K562 (cell line): ENCODE measurements around the gene KRABD2.

Experiments used
- ATAC-seq: fragments of 200-7000 bp; cut with Tn5 transposase; 3 replicates; pipeline ENCODE4 v1.9.1; 2020; ENCODE audit warnings: moderate library complexity
- BruUV-seq: library from RNA; stranded (reverse); fragments of 400-500 nt; replicated peaks from 2 replicates; lab custom pipeline; 2021; lab: Mats Ljungman, UMichigan
- CTCF ChIA-PET: fragments of 300-600 bp; formaldehyde crosslinking; extraction: SDS; loops from one replicate; lab custom pipeline; 2021; ENCODE audit warnings: low intra/inter-chr PET ratio; lab: Yijun Ruan, JAX
- POLR2A ChIA-PET: fragments of 300-600, 350-650 bp; sonication (Branson Sonifier 250); formaldehyde crosslinking; extraction: SDS; loops from one replicate; lab custom pipeline; 2021; ENCODE audit warnings: antibody characterized with exemption, inconsistent platforms; lab: Yijun Ruan, JAX
- DNase-seq, 4 experiments: peaks; one replicate each; pipeline versions ENCODE4 v3.0.0 to v3.0.0-alpha.2; 2011 to 2018; ENCODE audit warnings: low spot score in 3 of 4, mixed read lengths in 3 of 4; ENCODE audit errors: extremely low read depth in 1 of 4
- FAIRE-seq: peaks from 2 replicates; lab custom pipeline; 2011; peaks lifted over from hg19 to GRCh38; lab: Jason Lieb, UNC
- H2AFZ ChIP-seq: 2 replicates; pipeline ENCODE4 v1.6.0; 2011; ENCODE audit warnings: low read depth, low read length, control low read depth, inconsistent platforms
- H3K27ac ChIP-seq: fragments of 200-600 bp; 3 replicates; pipeline ENCODE4 v1.8.0; 2011; ENCODE audit warnings: low read depth, mild to moderate bottlenecking, control low read depth, inconsistent platforms, low read length, moderate library complexity, mixed read lengths; ENCODE audit errors: extremely low read depth
- H3K27me3 ChIP-seq, 2 experiments: fragments of 300-600 bp in 1 of 2; 2 replicates in 1 of 2; 3 replicates in 1 of 2; pipeline versions ENCODE4 v1.6.0 to v1.8.0; 2011; ENCODE audit warnings: inconsistent platforms in 2 of 2, low read length in 2 of 2, mild to moderate bottlenecking in 1 of 2, mixed read lengths in 1 of 2, moderate library complexity in 1 of 2; ENCODE audit not compliant: control insufficient read depth in 2 of 2, insufficient read depth in 2 of 2
- H3K36me3 ChIP-seq: fragments of 300-600 bp; 3 replicates; pipeline ENCODE4 v1.8.0; 2011; ENCODE audit warnings: mild to moderate bottlenecking, low read length, inconsistent platforms; ENCODE audit not compliant: control insufficient read depth, insufficient read depth
- H3K4me1 ChIP-seq, 2 experiments: fragments of 200-600 bp in 1 of 2; replicated peaks in 1 of 2; 2 replicates in 1 of 2; 3 replicates in 1 of 2; pipeline versions ENCODE4 v1.5.1 to v1.8.0; 2011; ENCODE audit warnings: inconsistent platforms in 2 of 2, low read length in 2 of 2, mild to moderate bottlenecking in 1 of 2, mixed read lengths in 1 of 2, moderate library complexity in 1 of 2; ENCODE audit not compliant: control insufficient read depth in 2 of 2, insufficient read depth in 2 of 2
- H3K4me2 ChIP-seq: 2 replicates; pipeline ENCODE4 v1.6.1; 2011; ENCODE audit warnings: low read length, control low read depth, inconsistent platforms, mixed read lengths; ENCODE audit not compliant: insufficient read depth
- H3K4me3 ChIP-seq: fragments of 200-600 bp; sonication (generic), shearing (Covaris generic); 2 replicates; pipeline ENCODE4 v1.5.1; 2016; ENCODE audit warnings: control low read depth, inconsistent platforms
- H3K79me2 ChIP-seq: fragments of 200-600 bp; 3 replicates; pipeline ENCODE4 v1.8.0; 2011; ENCODE audit warnings: low read length, inconsistent platforms; ENCODE audit not compliant: control insufficient read depth, insufficient read depth
- H3K9ac ChIP-seq, 2 experiments: 2 replicates each; pipeline versions ENCODE4 v1.6.0 to v1.6.1; 2011; ENCODE audit warnings: low read depth in 2 of 2, low read length in 2 of 2, control low read depth in 1 of 2, inconsistent platforms in 1 of 2, mild to moderate bottlenecking in 1 of 2, mixed read lengths in 1 of 2; ENCODE audit not compliant: insufficient read depth in 1 of 2
- H3K9me1 ChIP-seq: one replicate; pipeline ENCODE4 v1.6.0; 2011; ENCODE audit warnings: inconsistent platforms, mild to moderate bottlenecking, low read length, moderate library complexity; ENCODE audit not compliant: control insufficient read depth, insufficient read depth
- H3K9me3 ChIP-seq: replicated peaks from 2 replicates; pipeline ENCODE4 v1.5.1; 2011; ENCODE audit warnings: low read depth, low read length, inconsistent platforms; ENCODE audit not compliant: control insufficient read depth, insufficient read depth
- H4K20me1 ChIP-seq: replicated peaks from 2 replicates; pipeline ENCODE4 v1.6.1; 2011; ENCODE audit warnings: low read length, inconsistent platforms, mixed read lengths; ENCODE audit not compliant: control insufficient read depth, insufficient read depth
- DMBX1 ChIP-seq: fragments of 250-450 bp; sonication (Bioruptor Pico); IDR thresholded peaks from 2 replicates; pipeline ENCODE4 v1.8.0; 2022; ENCODE audit warnings: inconsistent platforms, mild to moderate bottlenecking, moderate library complexity, borderline replicate concordance
- HNRNPK ChIP-seq: fragments of 200-400 bp; formaldehyde crosslinking; IDR thresholded peaks from one replicate; pipeline ENCODE4 v1.6.1; 2018; ENCODE audit warnings: mild to moderate bottlenecking, low read depth, low read length; ENCODE audit not compliant: poor library complexity, severe bottlenecking
- HNRNPLL ChIP-seq: fragments of 200-400 bp; formaldehyde crosslinking; IDR thresholded peaks from 2 replicates; pipeline ENCODE4 v1.6.1; 2017; ENCODE audit warnings: low read length, low read depth, mild to moderate bottlenecking; ENCODE audit not compliant: poor library complexity, severe bottlenecking
- JUNB ChIP-seq: fragments of 450-650 bp; formaldehyde crosslinking; conservative IDR thresholded peaks from 2 replicates; pipeline ENCODE4 v1.4.0; 2020; ENCODE audit warnings: mild to moderate bottlenecking
- KLF1 ChIP-seq: fragments of 450-650 bp; IDR thresholded peaks from 2 replicates; pipeline ENCODE4 v1.6.1; 2016; ENCODE audit warnings: missing genetic modification characterization, missing compliant biosample characterization
- ZFX ChIP-seq: sonication (generic); formaldehyde crosslinking; IDR thresholded peaks from 2 replicates; pipeline ENCODE4 v1.8.0; 2022; ENCODE audit warnings: mild to moderate bottlenecking, missing genetic modification reagents, moderate library complexity
- ZNF212 ChIP-seq: fragments of 450-650 bp; formaldehyde crosslinking; IDR thresholded peaks from 2 replicates; pipeline ENCODE4 v1.4.0; 2020; ENCODE audit warnings: mild to moderate bottlenecking
- ZNF444 ChIP-seq: fragments of 250-450 bp; sonication (Bioruptor Pico); IDR thresholded peaks from 2 replicates; pipeline ENCODE4 v1.4.0; 2020; ENCODE audit warnings: mild to moderate bottlenecking, moderate library complexity
- ZNF79 ChIP-seq: fragments of 250-450 bp; sonication (Bioruptor Pico); IDR thresholded peaks from 2 replicates; pipeline ENCODE4 v1.4.0; 2020; ENCODE audit warnings: low read depth, mild to moderate bottlenecking, moderate library complexity
- ZSCAN32 ChIP-seq: fragments of 450-650 bp; formaldehyde crosslinking; IDR thresholded peaks from 2 replicates; pipeline ENCODE4 v1.4.0; 2020; ENCODE audit warnings: mild to moderate bottlenecking, moderate library complexity
- WGBS: fragments of 100-300 bp; shearing (Covaris generic); methylation state at CpG from one replicate; pipeline ENCODE4 v1.1.6; 2016; ENCODE audit warnings: low coverage, mixed read lengths; ENCODE audit not compliant: insufficient coverage; ENCODE audit errors: missing lambda C conversion rate; 5-methylcytosine and 5-hydroxymethylcytosine counted together
- in situ Hi-C: fragments of 300-500 bp; cut with MboI; formaldehyde crosslinking; loops from 4 replicates; pipeline ENCODE4 v1.15.0; 2018; ENCODE audit warnings: inconsistent platforms, mixed read lengths
- intact Hi-C: fragments of 100-400 bp; cut with micrococcal nuclease; formaldehyde crosslinking; loops from 2 replicates; pipeline ENCODE4 v1.14.2; 2022
- TF ChIP-seq, protein P1 (sequence below): IDR thresholded peaks from 2 replicates; pipeline ENCODE4 v1.6.1; 2011; ENCODE audit not compliant: insufficient read length; ENCODE audit errors: extremely low read depth
- TF ChIP-seq, protein P2 (sequence below): fragments of 450-650 bp; formaldehyde crosslinking; IDR thresholded peaks from 2 replicates; pipeline ENCODE4 v1.4.0; 2020; ENCODE audit warnings: mild to moderate bottlenecking
- TF ChIP-seq, protein P3 (sequence below): sonication (generic); formaldehyde crosslinking; IDR thresholded peaks from 2 replicates; pipeline ENCODE4 v1.8.0; 2022; ENCODE audit warnings: mild to moderate bottlenecking, missing genetic modification reagents, borderline replicate concordance
- TF ChIP-seq, protein P4 (sequence below): fragments of 450-650 bp; formaldehyde crosslinking; IDR thresholded peaks from 2 replicates; pipeline ENCODE4 v1.4.0; 2020; ENCODE audit warnings: mild to moderate bottlenecking, moderate library complexity
- TF ChIP-seq, protein P5 (sequence below): fragments of 250-450 bp; sonication (Bioruptor Pico); IDR thresholded peaks from 2 replicates; pipeline ENCODE4 v1.6.1; 2021; ENCODE audit warnings: mild to moderate bottlenecking
- TF ChIP-seq, protein P6 (sequence below), 2 experiments: fragments of 450-650 bp in 1 of 2; sonication (generic) in 1 of 2; formaldehyde crosslinking in 1 of 2; IDR thresholded peaks in 1 of 2; conservative IDR thresholded peaks in 1 of 2; 2 replicates each; pipeline versions ENCODE4 v1.6.1 to v1.8.1; 2016 to 2023; ENCODE audit warnings: mild to moderate bottlenecking in 2 of 2, moderate library complexity in 2 of 2, inconsistent platforms in 1 of 2, missing genetic modification reagents in 1 of 2

Gene KRABD2

DNA sequence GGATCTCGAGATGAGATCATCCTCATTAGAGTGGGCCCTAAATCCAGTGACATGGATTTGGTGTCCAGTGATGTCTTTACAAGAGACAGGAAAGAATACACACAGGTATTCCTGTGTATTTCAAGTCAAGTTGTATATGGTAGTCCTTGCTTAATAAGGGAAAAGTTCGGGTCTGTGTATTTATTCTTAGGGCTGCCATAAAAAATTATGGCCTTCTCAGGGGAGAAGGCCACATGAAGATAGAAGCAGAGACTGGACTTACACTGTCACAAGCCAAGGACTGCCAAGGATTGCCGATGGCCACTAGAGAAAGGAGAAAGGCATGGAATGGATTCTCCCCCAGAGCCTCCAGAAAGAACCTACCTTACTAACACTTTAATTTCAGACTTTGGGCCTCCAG lies 8.3 kb downstream of the KRABD2 start:
- ATAC-seq (no peak), FAIRE-seq (no peak), DNase-seq (no peak)
- no peaks in the 10 kb centered on the region for H3K27me3 ChIP-seq
- no peak overlapping the region for H2AFZ ChIP-seq
- 31% methylated on average over 2 of the region's 3 CpGs for WGBS
- no peaks in the 10 kb centered on the region for H3K9me3 ChIP-seq
- no peak overlapping the region for H3K9ac ChIP-seq
- intact Hi-C loops: no loop called here
- BruUV-seq: no TSS peak
- peaks cover 0 to 14% of the 10 kb centered on the region in 2 experiments; a peak in 3 of 5 replicates for H3K4me1 ChIP-seq
- H3K27ac ChIP-seq: no peak overlapping the region
- H3K4me3 ChIP-seq: no peak overlapping the region
- in situ Hi-C loops: no loop called here
- POLR2A ChIA-PET: no interaction called here
- CTCF ChIA-PET: no interaction called here
- H3K9me1 ChIP-seq: no peaks in the 10 kb centered on the region
- H3K4me2 ChIP-seq: no peak overlapping the region
- H3K36me3 ChIP-seq: no peaks in the 10 kb centered on the region
- no peaks in the 10 kb centered on the region for H3K79me2 ChIP-seq
- no peaks in the 10 kb centered on the region for H4K20me1 ChIP-seq
- TF ChIP-seq ZNF79 (CRISPR knock-in tag): no peak
- TF ChIP-seq HNRNPLL: no peak
- no peak for TF ChIP-seq ZNF444 (CRISPR knock-in tag)
- no peak for TF ChIP-seq ZNF212
- TF ChIP-seq, protein P1, sequence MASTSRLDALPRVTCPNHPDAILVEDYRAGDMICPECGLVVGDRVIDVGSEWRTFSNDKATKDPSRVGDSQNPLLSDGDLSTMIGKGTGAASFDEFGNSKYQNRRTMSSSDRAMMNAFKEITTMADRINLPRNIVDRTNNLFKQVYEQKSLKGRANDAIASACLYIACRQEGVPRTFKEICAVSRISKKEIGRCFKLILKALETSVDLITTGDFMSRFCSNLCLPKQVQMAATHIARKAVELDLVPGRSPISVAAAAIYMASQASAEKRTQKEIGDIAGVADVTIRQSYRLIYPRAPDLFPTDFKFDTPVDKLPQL: no peak
- TF ChIP-seq, protein P2, sequence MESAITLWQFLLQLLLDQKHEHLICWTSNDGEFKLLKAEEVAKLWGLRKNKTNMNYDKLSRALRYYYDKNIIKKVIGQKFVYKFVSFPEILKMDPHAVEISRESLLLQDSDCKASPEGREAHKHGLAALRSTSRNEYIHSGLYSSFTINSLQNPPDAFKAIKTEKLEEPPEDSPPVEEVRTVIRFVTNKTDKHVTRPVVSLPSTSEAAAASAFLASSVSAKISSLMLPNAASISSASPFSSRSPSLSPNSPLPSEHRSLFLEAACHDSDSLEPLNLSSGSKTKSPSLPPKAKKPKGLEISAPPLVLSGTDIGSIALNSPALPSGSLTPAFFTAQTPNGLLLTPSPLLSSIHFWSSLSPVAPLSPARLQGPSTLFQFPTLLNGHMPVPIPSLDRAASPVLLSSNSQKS: no peak
- no peak for TF ChIP-seq DMBX1 (CRISPR knock-in tag)
- TF ChIP-seq, protein P3, sequence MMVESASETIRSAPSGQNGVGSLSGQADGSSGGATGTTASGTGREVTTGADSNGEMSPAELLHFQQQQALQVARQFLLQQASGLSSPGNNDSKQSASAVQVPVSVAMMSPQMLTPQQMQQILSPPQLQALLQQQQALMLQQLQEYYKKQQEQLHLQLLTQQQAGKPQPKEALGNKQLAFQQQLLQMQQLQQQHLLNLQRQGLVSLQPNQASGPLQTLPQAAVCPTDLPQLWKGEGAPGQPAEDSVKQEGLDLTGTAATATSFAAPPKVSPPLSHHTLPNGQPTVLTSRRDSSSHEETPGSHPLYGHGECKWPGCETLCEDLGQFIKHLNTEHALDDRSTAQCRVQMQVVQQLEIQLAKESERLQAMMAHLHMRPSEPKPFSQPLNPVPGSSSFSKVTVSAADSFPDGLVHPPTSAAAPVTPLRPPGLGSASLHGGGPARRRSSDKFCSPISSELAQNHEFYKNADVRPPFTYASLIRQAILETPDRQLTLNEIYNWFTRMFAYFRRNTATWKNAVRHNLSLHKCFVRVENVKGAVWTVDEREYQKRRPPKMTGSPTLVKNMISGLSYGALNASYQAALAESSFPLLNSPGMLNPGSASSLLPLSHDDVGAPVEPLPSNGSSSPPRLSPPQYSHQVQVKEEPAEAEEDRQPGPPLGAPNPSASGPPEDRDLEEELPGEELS (CRISPR knock-in tag): no peak
- no peak for TF ChIP-seq JUNB (CRISPR knock-in tag)
- TF ChIP-seq, protein P4, sequence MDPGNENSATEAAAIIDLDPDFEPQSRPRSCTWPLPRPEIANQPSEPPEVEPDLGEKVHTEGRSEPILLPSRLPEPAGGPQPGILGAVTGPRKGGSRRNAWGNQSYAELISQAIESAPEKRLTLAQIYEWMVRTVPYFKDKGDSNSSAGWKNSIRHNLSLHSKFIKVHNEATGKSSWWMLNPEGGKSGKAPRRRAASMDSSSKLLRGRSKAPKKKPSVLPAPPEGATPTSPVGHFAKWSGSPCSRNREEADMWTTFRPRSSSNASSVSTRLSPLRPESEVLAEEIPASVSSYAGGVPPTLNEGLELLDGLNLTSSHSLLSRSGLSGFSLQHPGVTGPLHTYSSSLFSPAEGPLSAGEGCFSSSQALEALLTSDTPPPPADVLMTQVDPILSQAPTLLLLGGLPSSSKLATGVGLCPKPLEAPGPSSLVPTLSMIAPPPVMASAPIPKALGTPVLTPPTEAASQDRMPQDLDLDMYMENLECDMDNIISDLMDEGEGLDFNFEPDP (CRISPR knock-in tag): no peak
- TF ChIP-seq ZFX (CRISPR knock-in tag): no peak
- TF ChIP-seq, protein P5, sequence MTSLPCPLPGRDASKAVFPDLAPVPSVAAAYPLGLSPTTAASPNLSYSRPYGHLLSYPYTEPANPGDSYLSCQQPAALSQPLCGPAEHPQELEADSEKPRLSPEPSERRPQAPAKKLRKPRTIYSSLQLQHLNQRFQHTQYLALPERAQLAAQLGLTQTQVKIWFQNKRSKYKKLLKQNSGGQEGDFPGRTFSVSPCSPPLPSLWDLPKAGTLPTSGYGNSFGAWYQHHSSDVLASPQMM (CRISPR knock-in tag): no peak
- TF ChIP-seq, protein P6, sequence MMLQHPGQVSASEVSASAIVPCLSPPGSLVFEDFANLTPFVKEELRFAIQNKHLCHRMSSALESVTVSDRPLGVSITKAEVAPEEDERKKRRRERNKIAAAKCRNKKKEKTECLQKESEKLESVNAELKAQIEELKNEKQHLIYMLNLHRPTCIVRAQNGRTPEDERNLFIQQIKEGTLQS (IDR thresholded peaks at IDR 0.05): no peak
- TF ChIP-seq, protein P6 (CRISPR knock-in tag; conservative IDR thresholded peaks at IDR 0.05): no peak
- no peak for TF ChIP-seq HNRNPK
- no peak for TF ChIP-seq ZSCAN32 (CRISPR knock-in tag)
- TF ChIP-seq KLF1 (tag): no peak
